B cell (primary cell): ENCODE measurements around the gene SCPEP1. TPM values are rescaled to one million over a fixed set of nuclear protein-coding genes. Genes with fewer than 3 reads are reported as not detected.

Experiments used
- ATAC-seq: fragments of 200-7000 bp; cut with Tn5 transposase; one replicate; pipeline ENCODE4 v1.10.0; 2021; ENCODE audit warnings: low read depth, mild to moderate bottlenecking, moderate number of reproducible peaks, moderate library complexity
- CTCF ChIA-PET: fragments of 350-600 bp; sonication (Branson Sonifier 250); formaldehyde crosslinking; loops from one replicate; lab custom pipeline; 2021; ENCODE audit warnings: antibody characterized with exemption, inconsistent platforms; lab: Charles Lee
- POLR2A ChIA-PET: fragments of 350-600 bp; sonication (Branson Sonifier 250); formaldehyde crosslinking; loops from one replicate; lab custom pipeline; 2021; ENCODE audit warnings: antibody characterized with exemption; lab: Charles Lee
- DNase-seq: peaks from one replicate; pipeline ENCODE4 v3.0.0; 2013
- H2AFZ ChIP-seq: 2 replicates; pipeline ENCODE4 v1.6.1; 2012; ENCODE audit warnings: mild to moderate bottlenecking, low read depth, low read length; ENCODE audit not compliant: insufficient read depth, poor library complexity, severe bottlenecking
- H3K27ac ChIP-seq, 2 donors: 1 replicate in 1 of 2; 2 replicates in 1 of 2; pipeline ENCODE4 v1.5.1; 2012 to 2013; ENCODE audit warnings: low read length in 2 of 2, mild to moderate bottlenecking in 2 of 2, moderate library complexity in 1 of 2
- H3K27me3 ChIP-seq, 4 experiments: fragments of 200-600 bp in 1 of 4; sonication (generic) in 1 of 4; replicated peaks in 1 of 4; 1 replicate in 2 of 4; 2 replicates in 2 of 4; pipeline versions ENCODE4 v1.6.1 to v1.7.0; 2013 to 2016; ENCODE audit warnings: low read length in 3 of 4, mild to moderate bottlenecking in 2 of 4, mixed read lengths in 1 of 4, moderate library complexity in 1 of 4; ENCODE audit not compliant: insufficient read depth in 4 of 4, control insufficient read depth in 3 of 4; ENCODE audit errors: control extremely low read depth in 1 of 4
- H3K36me3 ChIP-seq, 2 experiments: replicated peaks in 1 of 2; 1 replicate in 1 of 2; 2 replicates in 1 of 2; pipeline versions ENCODE4 v1.6.1 to v1.7.1; 2013; ENCODE audit warnings: low read length in 1 of 2; ENCODE audit not compliant: insufficient read depth in 2 of 2, control insufficient read depth in 1 of 2; ENCODE audit errors: control extremely low read depth in 1 of 2, extremely low read depth in 1 of 2
- H3K4me1 ChIP-seq, 2 donors: fragments of 200-600 bp in 1 of 2; sonication (generic) in 1 of 2; 1 replicate in 1 of 2; 2 replicates in 1 of 2; pipeline versions ENCODE4 v1.5.1 to v1.6.1; 2013 to 2017; ENCODE audit warnings: low read length in 2 of 2; ENCODE audit not compliant: control insufficient read depth in 2 of 2, insufficient read depth in 2 of 2
- H3K4me2 ChIP-seq: replicated peaks from 2 replicates; pipeline ENCODE3; 2012; ENCODE audit warnings: mild to moderate bottlenecking, low read depth, low read length; ENCODE audit not compliant: poor library complexity, severe bottlenecking
- H3K4me3 ChIP-seq, 5 experiments: fragments of 200-600 bp in 1 of 5; sonication (generic) in 1 of 5; 1 replicate in 3 of 5; 2 replicates in 2 of 5; pipeline versions ENCODE4 v1.5.1 to v1.7.0; 2011 to 2016; ENCODE audit warnings: low read length in 4 of 5, mild to moderate bottlenecking in 4 of 5, low read depth in 2 of 5, control low read depth in 1 of 5, moderate library complexity in 1 of 5; ENCODE audit not compliant: insufficient read depth in 1 of 5; ENCODE audit errors: control extremely low read depth in 1 of 5, extremely low read depth in 1 of 5
- H3K79me2 ChIP-seq: fragments of 200-600 bp; sonication (generic); one replicate; pipeline ENCODE4 v1.6.0; 2016; ENCODE audit warnings: low read length; ENCODE audit not compliant: control insufficient read depth, insufficient read depth
- H3K9ac ChIP-seq: fragments of 200-600 bp; sonication (generic); 2 replicates; pipeline ENCODE4 v1.6.1; 2017; ENCODE audit warnings: mild to moderate bottlenecking, low read length, moderate library complexity
- H3K9me3 ChIP-seq, 3 donors: one replicate each; pipeline versions ENCODE4 v1.6.1 to v1.7.1; 2013; ENCODE audit warnings: low read length in 2 of 3; ENCODE audit not compliant: control insufficient read depth in 2 of 3, insufficient read depth in 1 of 3; ENCODE audit errors: control extremely low read depth in 1 of 3
- H4K20me1 ChIP-seq: 2 replicates; pipeline ENCODE4 v1.6.0; 2012; ENCODE audit warnings: mild to moderate bottlenecking, low read length; ENCODE audit not compliant: insufficient read depth, control insufficient read depth, poor library complexity, severe bottlenecking
- H3K27ac Mint-ChIP-seq: one replicate; pipeline ENCODE4 v1.8.0; 2021; ENCODE audit warnings: mixed read lengths
- H3K27me3 Mint-ChIP-seq: one replicate; pipeline ENCODE4 v1.8.0; 2021; ENCODE audit warnings: mixed read lengths
- H3K4me1 Mint-ChIP-seq: one replicate; pipeline ENCODE4 v1.8.0; 2021; ENCODE audit warnings: mixed read lengths
- H3K4me3 Mint-ChIP-seq: one replicate; pipeline ENCODE4 v1.8.0; 2021; ENCODE audit warnings: mixed read lengths
- H3K9me3 Mint-ChIP-seq: one replicate; pipeline ENCODE4 v1.8.0; 2022; ENCODE audit warnings: mixed read lengths; ENCODE audit not compliant: insufficient read depth
- EZH2 ChIP-seq: IDR thresholded peaks from 2 replicates; pipeline ENCODE4 v1.6.1; 2012; ENCODE audit warnings: borderline replicate concordance, low read depth, mild to moderate bottlenecking, moderate library complexity, low read length; ENCODE audit not compliant: insufficient read depth, poor library complexity, severe bottlenecking
- WGBS: methylation state at CpG from one replicate; pipeline ENCODE4 v1.1.5; 2013; ENCODE audit warnings: missing lambda C conversion rate; ENCODE audit not compliant: insufficient coverage; 5-methylcytosine and 5-hydroxymethylcytosine counted together
- intact Hi-C: fragments of 100-400 bp; cut with micrococcal nuclease; formaldehyde crosslinking; loops from one replicate; pipeline ENCODE4 v1.10.0; 2022
- polyA plus RNA-seq: library from polyadenylated mRNA; depleted of rRNA; stranded (reverse); fragments of >200 nt; gene quantifications from 2 replicates; pipeline ENCODE4 v1.2.3, GENCODE V29; 2012
- total RNA-seq, 2 donors: library from RNA; stranded (reverse); fragments of 120-200 nt in 1 of 2; gene quantifications; 1 replicate in 1 of 2; 2 replicates in 1 of 2; pipeline versions ENCODE4 v1.2.3 to v1.2.4, GENCODE V29; 2013 to 2022
- TF ChIP-seq, protein P1 (sequence below): fragments of 200-600 bp; IDR thresholded peaks from one replicate; pipeline ENCODE4 v1.8.0; 2022; ENCODE audit warnings: antibody characterized with exemption, mild to moderate bottlenecking

The SCPEP1 gene
- total and polyA plus RNA-seq, 2 donors (not counting 1 experiment from before 2014, with no cell fraction given), result 66.6 to 121 TPM

DNA sequence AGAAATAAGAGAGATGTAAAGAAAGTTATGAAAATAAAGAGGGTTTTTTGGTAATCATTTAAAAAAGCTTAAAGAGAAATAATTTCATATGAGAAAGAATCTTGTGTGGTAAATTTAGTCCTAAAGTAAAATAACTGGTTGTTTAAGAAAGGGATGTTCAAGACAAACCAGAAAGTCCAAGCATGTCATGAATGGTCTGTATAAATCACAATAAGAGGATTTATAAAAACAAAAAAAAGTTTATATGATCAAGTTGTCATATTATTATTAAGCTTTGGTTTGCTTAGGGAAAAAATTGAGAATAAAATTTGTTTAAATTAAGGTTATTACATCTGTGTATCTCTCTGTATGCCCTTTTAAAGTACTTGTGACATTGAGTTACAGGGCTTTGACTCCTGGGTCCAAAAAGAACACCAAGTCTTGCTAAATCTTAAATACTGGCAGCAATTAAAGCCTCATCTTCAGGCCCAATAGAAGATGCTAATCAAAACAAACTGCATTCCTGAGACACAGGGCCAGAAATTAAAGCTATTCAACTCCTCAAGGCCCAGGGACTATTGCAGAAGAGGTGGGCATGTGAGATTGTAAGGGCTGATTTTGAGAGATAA lies 48.5 kb upstream of the SCPEP1 start:
- ATAC-seq (no peak), DNase-seq (no peak)
- no peaks in the 10 kb centered on the region for H3K27me3 ChIP-seq
- Mint-ChIP-seq H3K9me3 (peaks cover 4% of the 10 kb centered on the region), H3K4me1 (no peaks in the 10 kb centered on the region), H3K27ac (no peak overlapping the region), H3K27me3 (no peaks in the 10 kb centered on the region), H3K4me3 (no peak overlapping the region)
- no peaks in the 10 kb centered on the region for H3K79me2 ChIP-seq
- TF ChIP-seq, protein P1, sequence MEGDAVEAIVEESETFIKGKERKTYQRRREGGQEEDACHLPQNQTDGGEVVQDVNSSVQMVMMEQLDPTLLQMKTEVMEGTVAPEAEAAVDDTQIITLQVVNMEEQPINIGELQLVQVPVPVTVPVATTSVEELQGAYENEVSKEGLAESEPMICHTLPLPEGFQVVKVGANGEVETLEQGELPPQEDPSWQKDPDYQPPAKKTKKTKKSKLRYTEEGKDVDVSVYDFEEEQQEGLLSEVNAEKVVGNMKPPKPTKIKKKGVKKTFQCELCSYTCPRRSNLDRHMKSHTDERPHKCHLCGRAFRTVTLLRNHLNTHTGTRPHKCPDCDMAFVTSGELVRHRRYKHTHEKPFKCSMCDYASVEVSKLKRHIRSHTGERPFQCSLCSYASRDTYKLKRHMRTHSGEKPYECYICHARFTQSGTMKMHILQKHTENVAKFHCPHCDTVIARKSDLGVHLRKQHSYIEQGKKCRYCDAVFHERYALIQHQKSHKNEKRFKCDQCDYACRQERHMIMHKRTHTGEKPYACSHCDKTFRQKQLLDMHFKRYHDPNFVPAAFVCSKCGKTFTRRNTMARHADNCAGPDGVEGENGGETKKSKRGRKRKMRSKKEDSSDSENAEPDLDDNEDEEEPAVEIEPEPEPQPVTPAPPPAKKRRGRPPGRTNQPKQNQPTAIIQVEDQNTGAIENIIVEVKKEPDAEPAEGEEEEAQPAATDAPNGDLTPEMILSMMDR, result no peak
- no peak for TF ChIP-seq EZH2
- no peaks in the 10 kb centered on the region for H3K4me1 ChIP-seq
- H4K20me1 ChIP-seq, result no peaks in the 10 kb centered on the region
- H3K9me3 ChIP-seq, result peaks cover 0 to 11% (median 10%) of the 10 kb centered on the region in 3 donors
- ChIA-PET CTCF (interaction anchor here (0.9 to 2.1 kb wide), 2 partner anchors 10 to 14 kb away, joined by 4 to 7 read pairs; no protein-coding TSS in a partner anchor), POLR2A (no interaction called here)
- H3K27ac ChIP-seq, result no peak overlapping the region
- H3K36me3 ChIP-seq, result peaks cover 0 to 7% of the 10 kb centered on the region in 2 experiments
- intact Hi-C loops, result no loop called here
- H3K4me3 ChIP-seq, result no peak overlapping the region
- H2AFZ ChIP-seq, result no peak overlapping the region
- no peak overlapping the region for H3K9ac ChIP-seq
- H3K4me2 ChIP-seq, result no peak overlapping the region

DNA sequence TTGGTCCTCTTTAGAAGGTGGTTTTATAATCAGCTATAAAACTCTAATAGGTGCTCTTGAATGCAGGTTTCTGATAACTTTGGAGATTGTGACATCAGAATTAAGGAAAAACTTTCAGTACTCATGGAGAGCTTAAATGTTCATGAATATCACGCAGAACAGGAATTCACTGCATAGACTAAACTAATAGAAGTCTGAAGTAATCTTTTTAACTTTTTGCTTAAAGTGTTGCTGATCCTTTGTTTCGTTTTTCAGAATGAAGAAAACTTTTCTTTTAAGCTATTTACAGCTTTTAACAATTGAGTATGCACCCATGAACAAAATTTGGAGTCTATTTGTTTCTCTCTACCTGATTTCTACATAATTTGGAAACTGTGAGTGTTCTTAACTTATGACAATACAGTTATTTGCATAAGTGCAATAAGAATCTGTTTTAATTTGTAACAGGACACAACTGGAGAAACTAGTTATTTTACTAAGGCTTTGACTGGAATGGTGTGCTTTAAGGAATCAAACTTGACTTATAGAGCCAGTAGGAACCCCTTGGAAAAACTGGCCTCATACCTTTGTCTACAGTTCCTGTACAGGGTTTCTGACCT lies 47.1 kb upstream of the SCPEP1 start:
- DNase-seq (no peak), ATAC-seq (no peak)
- peaks cover 0 to 16% of the 10 kb centered on the region in 2 experiments for H3K36me3 ChIP-seq
- ChIA-PET CTCF (interaction anchor here (1.0 to 2.1 kb wide), 3 partner anchors 9 to 111 kb away, joined by 4 to 7 read pairs (median 6); no protein-coding TSS in a partner anchor), POLR2A (no interaction called here)
- no peaks in the 10 kb centered on the region for H3K27me3 ChIP-seq
- Mint-ChIP-seq H3K27me3 (no peaks in the 10 kb centered on the region), H3K4me1 (no peaks in the 10 kb centered on the region), H3K27ac (no peak overlapping the region), H3K4me3 (no peak overlapping the region), H3K9me3 (peaks cover 4% of the 10 kb centered on the region)
- no peaks in the 10 kb centered on the region for H4K20me1 ChIP-seq
- no peak overlapping the region for H3K4me2 ChIP-seq
- H3K9me3 ChIP-seq, result peaks cover 0 to 11% (median 10%) of the 10 kb centered on the region in 3 donors
- intact Hi-C loops, result no loop called here
- no peak overlapping the region for H2AFZ ChIP-seq
- no peaks in the 10 kb centered on the region for H3K79me2 ChIP-seq
- TF ChIP-seq, protein P1, result no peak
- TF ChIP-seq EZH2, result no peak
- no peak overlapping the region for H3K9ac ChIP-seq
- no peak overlapping the region for H3K4me3 ChIP-seq
- no CpG with 5 or more reads among the region's 2 CpGs for WGBS
- no peaks in the 10 kb centered on the region for H3K4me1 ChIP-seq
- no peak overlapping the region for H3K27ac ChIP-seq
